Fibroblast of the aortic adventitia (primary cell): Measurements from ENCODE around the gene KCNE5. TPM values are rescaled to one million over a fixed set of nuclear protein-coding genes. Genes with fewer than 3 reads are reported as not detected.
"Not testable (repeated sequence)": the region's sequence is repeated elsewhere in the genome, so short reads cannot be mapped to it uniquely, and the experiment has no call there.

Source experiments
- DNase-seq: peaks from one replicate; pipeline ENCODE4 v3.0.0-alpha.2; 2010; ENCODE audit warnings: low read depth
- H3K4me3 ChIP-seq: 2 replicates; pipeline ENCODE4 v1.5.1; 2011; ENCODE audit warnings: low read depth, mild to moderate bottlenecking, control low read depth, low read length, moderate library complexity
- total RNA-seq: library from RNA; depleted of rRNA; stranded (reverse); fragments of >200 nt; gene quantifications from 2 replicates; pipeline ENCODE4 v1.2.3, GENCODE V29; 2012; ENCODE audit warnings: low replicate concordance
- TF ChIP-seq, protein P1 (sequence below): IDR thresholded peaks from 2 replicates; pipeline ENCODE4 v1.5.1; 2011; ENCODE audit warnings: mild to moderate bottlenecking, low read length, control low read depth, inconsistent platforms; ENCODE audit not compliant: insufficient read depth

Gene KCNE5
- total RNA-seq, 1 donor = 0.36 TPM

DNA sequence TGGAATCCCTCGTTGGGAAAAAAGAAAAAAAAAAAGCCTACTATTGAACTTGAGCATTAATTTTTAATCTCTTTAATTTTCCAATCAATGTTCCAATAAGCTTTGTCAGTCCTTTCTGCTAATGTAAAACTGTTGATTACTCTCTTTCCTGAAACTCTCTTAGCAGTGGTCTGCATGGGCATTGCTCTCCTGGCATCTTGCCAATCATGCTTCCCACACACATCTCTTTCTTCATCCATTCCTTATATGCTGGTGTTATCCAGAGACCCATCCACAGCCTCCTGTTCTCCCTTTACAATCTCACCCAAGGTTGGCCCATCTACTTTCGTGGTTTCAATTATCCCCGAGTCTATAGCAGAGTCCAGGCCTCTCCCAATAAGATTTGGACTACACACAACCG, 31.8 kb upstream of the KCNE5 start:
- no peak overlapping the region for H3K4me3 ChIP-seq
- TF ChIP-seq, protein P1, sequence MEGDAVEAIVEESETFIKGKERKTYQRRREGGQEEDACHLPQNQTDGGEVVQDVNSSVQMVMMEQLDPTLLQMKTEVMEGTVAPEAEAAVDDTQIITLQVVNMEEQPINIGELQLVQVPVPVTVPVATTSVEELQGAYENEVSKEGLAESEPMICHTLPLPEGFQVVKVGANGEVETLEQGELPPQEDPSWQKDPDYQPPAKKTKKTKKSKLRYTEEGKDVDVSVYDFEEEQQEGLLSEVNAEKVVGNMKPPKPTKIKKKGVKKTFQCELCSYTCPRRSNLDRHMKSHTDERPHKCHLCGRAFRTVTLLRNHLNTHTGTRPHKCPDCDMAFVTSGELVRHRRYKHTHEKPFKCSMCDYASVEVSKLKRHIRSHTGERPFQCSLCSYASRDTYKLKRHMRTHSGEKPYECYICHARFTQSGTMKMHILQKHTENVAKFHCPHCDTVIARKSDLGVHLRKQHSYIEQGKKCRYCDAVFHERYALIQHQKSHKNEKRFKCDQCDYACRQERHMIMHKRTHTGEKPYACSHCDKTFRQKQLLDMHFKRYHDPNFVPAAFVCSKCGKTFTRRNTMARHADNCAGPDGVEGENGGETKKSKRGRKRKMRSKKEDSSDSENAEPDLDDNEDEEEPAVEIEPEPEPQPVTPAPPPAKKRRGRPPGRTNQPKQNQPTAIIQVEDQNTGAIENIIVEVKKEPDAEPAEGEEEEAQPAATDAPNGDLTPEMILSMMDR = no peak
- no peak for DNase-seq

DNA sequence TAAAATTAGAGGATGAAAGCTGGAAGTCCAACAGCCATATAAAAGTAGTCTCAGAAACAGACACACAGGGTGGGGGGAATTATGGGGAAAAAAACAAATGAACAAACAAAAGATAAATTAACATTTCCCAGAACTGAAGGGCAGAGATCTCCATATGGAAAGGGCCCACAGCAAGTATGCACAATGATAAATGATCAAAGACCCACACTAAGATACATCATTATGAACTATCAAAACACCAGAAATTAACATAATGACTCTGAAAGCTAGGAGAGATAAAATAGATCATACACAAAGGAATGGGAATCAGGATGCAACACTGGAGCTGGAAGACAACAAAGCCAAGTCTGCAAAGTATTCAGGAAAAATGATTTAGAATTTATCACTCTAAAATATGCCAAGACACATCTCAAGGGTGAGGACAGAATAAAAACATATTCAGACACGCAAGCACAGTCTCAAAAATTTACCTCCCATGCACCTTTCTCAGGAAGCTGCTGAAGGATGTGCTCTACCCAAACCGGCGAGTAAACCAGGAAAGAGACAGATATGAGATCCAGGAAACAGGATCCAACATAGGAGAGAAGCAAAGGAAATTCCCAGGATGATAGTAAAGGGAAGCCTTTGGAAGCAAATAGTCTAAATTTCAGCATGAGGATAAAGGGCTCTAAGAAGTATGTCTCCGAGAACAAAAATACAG, 30.7 kb upstream of the KCNE5 start:
- no peak for DNase-seq
- TF ChIP-seq, protein P1 = no peak
- no peak overlapping the region for H3K4me3 ChIP-seq

DNA sequence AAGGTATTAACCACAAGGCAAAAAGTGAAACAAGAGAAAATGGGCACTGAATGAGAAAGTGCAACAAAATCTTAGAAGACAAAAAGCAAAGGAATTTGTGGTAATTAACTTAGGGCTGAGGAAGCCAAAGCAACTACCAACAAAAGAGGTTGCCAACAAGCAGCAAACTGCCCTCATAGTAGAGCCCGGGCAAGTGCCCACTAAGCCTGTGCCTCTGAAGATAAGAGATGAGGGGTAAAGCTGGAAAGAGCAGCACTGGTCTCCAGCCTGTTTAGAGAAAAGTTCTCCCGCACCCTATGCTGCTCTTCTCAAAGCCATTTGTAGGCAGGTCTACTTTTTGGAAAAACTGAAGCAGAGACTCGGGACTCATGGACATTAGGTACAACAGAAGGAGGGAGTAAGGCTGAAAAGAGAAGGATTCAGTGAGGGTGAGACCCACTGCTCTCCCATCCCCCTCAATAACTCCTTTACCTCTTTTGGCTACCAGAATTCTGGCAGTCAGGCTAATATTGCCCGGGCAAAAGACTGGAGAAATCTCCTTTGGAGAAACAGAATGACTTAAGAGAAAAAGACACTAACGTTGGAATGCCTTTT, 29.6 kb upstream of the KCNE5 start:
- H3K4me3 ChIP-seq = no peak overlapping the region
- DNase-seq = no peak
- TF ChIP-seq, protein P1 = no peak

DNA sequence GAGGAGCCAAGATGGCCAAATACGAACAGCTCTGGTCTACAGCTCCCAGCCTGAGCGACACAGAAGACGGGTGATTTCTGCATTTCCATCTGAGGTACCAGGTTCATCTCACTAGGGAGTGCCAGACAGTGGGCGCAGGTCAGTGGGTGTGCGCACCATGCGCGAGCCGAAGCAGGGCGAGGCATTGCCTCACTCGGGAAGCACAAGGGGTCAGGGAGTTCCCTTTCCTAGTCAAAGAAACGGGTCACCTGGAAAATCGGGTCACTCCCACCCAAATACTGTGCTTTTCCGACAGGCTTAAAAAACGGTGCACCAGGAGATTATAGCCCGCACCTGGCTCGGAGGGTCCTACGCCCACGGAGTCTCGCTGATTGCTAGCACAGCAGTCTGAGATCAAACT, 19.7 kb upstream of the KCNE5 start:
- H3K4me3 ChIP-seq, DNase-seq: not testable (repeated sequence)

DNA sequence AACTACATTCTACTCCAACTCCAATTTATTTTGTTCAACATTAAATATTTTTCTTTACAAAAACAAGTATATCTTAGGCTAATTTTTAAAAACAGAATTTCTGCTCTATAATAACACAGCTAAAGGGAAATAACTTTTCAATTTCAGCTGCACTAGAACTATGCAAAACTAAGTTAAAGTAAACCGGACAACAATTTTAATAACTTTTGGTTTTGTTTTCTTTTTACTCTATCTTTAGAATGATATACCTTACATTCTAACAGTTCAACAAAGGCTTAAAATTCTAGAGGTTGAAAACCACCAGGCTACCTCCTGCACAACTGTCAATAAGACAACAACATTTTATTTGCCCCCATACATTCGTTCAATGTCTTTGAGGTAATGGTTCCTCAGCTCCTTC, 18.7 kb upstream of the KCNE5 start:
- DNase-seq = no peak
- H3K4me3 ChIP-seq = no peak overlapping the region
- TF ChIP-seq, protein P1 = no peak

DNA sequence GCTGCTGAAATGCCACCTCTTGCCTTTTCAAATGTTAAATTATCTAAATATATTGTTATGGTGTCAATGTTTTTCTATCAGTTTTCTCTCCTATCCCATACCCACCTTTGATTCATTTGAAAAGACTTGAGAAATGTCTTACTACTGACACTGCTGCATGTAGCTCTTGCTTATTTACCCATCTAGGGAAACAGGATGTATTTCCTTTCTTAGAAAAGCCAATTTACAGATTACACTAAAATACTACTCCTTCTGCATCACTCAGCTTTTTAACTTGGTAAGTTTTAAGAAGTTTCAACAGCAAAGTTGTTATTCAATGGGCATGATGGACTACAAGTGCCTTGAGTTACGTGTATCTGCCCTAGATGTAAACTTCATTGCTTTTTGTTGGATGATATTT, 13.2 kb upstream of the KCNE5 start:
- no peak overlapping the region for H3K4me3 ChIP-seq
- TF ChIP-seq, protein P1 = no peak
- DNase-seq = no peak

DNA sequence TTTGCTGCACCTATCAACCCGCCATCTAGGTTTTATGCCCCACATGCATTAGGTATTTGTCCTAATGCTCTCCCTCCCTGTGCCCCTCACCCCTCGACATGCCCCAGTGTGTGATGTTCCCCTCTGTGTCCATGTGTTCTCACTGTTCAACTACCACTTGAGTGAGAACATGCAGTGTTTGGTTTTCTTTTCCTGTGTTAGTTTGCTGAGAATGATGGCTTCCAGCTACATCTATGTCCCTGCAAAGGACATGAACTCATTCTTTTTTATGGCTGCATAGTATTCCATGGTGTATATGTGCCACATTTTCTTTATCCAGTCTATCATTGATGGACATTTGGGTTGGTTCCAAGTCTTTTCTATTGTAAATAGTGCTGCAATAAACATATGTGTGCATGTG, 12.5 kb upstream of the KCNE5 start:
- not testable (repeated sequence) for H3K4me3 ChIP-seq, DNase-seq

DNA sequence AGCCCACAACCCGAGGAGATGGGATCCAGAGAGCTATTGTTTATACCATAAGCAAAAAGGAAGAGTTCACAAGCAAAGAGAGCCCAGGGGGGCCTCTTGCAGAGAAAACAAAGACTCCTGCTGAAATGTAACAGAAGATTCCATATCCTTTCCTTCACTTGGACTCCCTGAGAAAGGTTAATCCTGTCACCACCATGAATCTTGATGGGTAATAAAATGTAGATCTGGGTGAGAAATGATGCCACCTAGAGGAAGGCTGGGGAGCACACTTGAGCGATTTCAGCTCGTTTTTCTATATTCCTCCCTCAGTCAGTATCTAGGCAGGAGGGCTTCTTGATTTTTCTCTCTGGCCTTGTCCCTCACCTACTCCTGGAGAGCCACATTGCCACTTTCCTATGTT, 10.2 kb upstream of the KCNE5 start:
- TF ChIP-seq, protein P1 = peak; percentile 55
- no peak overlapping the region for H3K4me3 ChIP-seq
- DNase-seq = peak; percentile 16
